ENCODE results near the gene MRRF. TPM values are rescaled to one million over a fixed set of nuclear protein-coding genes. Genes with fewer than 3 reads are reported as not detected.

The MRRF gene
- total and polyA plus RNA-seq, 8 donors, result 7.1 to 98.6 (median 26.4) TPM

DNA sequence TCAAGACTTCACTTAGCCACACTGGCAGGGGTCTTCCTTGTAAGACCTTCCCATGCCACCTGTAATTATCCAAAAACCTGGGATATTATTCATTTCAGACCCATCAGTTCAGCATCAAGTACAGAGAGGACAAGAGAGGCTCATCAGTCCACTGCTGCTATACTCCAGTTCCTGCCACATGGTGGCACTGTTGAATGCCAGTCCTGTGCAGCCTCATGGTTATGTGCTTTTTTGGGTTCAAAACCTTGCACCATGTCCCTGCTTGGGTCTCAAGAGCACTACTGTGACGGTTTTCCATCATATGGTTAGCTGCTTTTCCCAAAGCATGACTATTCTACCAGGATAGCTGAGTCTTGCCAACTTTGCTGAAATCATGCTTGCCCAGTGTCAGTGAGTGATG is 114.7 kb downstream of the MRRF start:
- TF ChIP-seq EP300 (IDR thresholded peaks at IDR 0.05) (no peak), CTCF (IDR thresholded peaks at IDR 0.05) (no peak), POLR2AphosphoS5 (IDR thresholded peaks at IDR 0.05) (no peak), POLR2A (IDR thresholded peaks at IDR 0.05) (no peak)
- intact Hi-C loops (cut with DNase I; ENCODE audit: low total_unique reads), result no loop called here
- no peaks in the 10 kb centered on the region for H3K27me3 ChIP-seq
- DNase-seq, result no peak
- 73 to 93% (median 85%) methylated on average over 1 of the region's 1 CpG for WGBS, 5 donors
- H3K36me3 ChIP-seq, result peaks cover 0 to 30% (median 19%) of the 10 kb centered on the region in 4 donors
- no peak overlapping the region for H3K27ac ChIP-seq
- peaks cover 34 to 49% (median 40%) of the 10 kb centered on the region in 4 donors for H3K4me1 ChIP-seq
- peaks cover 0 to 7% (median 3%) of the 10 kb centered on the region in 4 donors for H3K9me3 ChIP-seq
- H3K4me3 ChIP-seq, result no peak overlapping the region

DNA sequence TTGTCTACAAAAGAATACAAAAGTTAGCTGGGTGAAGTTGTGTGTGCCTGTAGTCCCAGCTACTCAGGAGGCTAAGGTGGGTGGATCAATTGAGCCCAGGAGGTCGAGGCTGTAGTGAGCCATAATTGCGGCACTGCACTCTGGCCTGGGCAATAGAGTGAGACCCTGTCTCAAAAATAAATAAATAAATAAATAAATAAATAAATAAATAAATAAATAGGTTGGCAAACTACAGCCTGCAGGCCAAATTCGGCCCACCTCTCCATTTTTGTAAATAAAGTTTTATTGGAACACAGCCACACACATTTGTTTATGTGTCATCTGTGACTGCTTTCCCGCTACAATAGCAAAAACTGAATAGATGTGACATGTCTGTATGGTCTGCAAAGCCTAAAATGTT is 115.6 kb downstream of the MRRF start:
- Histone ChIP-seq H3K27ac (no peak overlapping the region), H3K9me3 (peaks cover 0 to 7% (median 3%) of the 10 kb centered on the region in 4 donors), H3K4me1 (peaks cover 24 to 40% (median 31%) of the 10 kb centered on the region in 4 donors), H3K36me3 (peaks cover 0 to 36% (median 22%) of the 10 kb centered on the region in 4 donors), H3K4me3 (no peak overlapping the region), H3K27me3 (no peaks in the 10 kb centered on the region)
- TF ChIP-seq POLR2AphosphoS5 (IDR thresholded peaks at IDR 0.05) (no peak), EP300 (IDR thresholded peaks at IDR 0.05) (no peak), CTCF (IDR thresholded peaks at IDR 0.05) (no peak), POLR2A (IDR thresholded peaks at IDR 0.05) (no peak)
- intact Hi-C loops (cut with DNase I; ENCODE audit: low total_unique reads), result no loop called here
- WGBS, 5 donors, result 85 to 93% (median 90%) methylated on average over 4 of the region's 4 CpGs
- no peak for DNase-seq

Small RNA genes lying within 50 kb of the gene (small RNA-seq; reads per million reads assigned to genes)
- gene AL162424.1, result 0 reads per million in 4 donors

Other genes with a start within 250 kb of the MRRF start
- 10 to 100 TPM in 3 of 5 donors, 1 to 10 TPM in 2; 4.2 to 18.2 (median 10.4) TPM for gene TTLL11, start 171.6 kb upstream of the MRRF start, total RNA-seq
- gene TTLL11, start 171.6 kb upstream of the MRRF start, polyA plus RNA-seq, result 10 to 100 TPM in 1 of 3 donors, 1 to 10 TPM in 2; 3.6 to 11.0 (median 8.3) TPM
- 10 to 100 TPM; 10.5 to 75.5 (median 30.1) TPM for gene NDUFA8, start 105.1 kb upstream of the MRRF start, total RNA-seq
- 100 to 1,000 TPM in 2 of 3 donors, 10 to 100 TPM in 1; 84.6 to 130 (median 112) TPM for gene NDUFA8, start 105.1 kb upstream of the MRRF start, polyA plus RNA-seq
- 10 to 100 TPM in 2 of 5 donors, not detected in 3; 13.6 to 80.4 TPM for gene MORN5, start 105.0 kb upstream of the MRRF start, total RNA-seq
- 1 to 10 TPM in 1 of 3 donors, not detected in 2; 3.3 TPM for gene MORN5, start 105.0 kb upstream of the MRRF start, polyA plus RNA-seq
- gene LHX6, start 35.9 kb upstream of the MRRF start, total RNA-seq, result 10 to 100 TPM in 1 of 5 donors, 1 to 10 TPM in 3, under 1 TPM in 1; 0.29 to 46.4 (median 4.6) TPM
- 1 to 10 TPM in 2 of 3 donors, under 1 TPM in 1; 0.92 to 1.3 (median 1.1) TPM for gene LHX6, start 35.9 kb upstream of the MRRF start, polyA plus RNA-seq
- gene RBM18, start within 50 bp of the MRRF start, total RNA-seq, result 10 to 100 TPM in 1 of 5 donors, 1 to 10 TPM in 4; 1.8 to 13.6 (median 6.4) TPM
- gene RBM18, start within 50 bp of the MRRF start, polyA plus RNA-seq, result 1 to 10 TPM; 6.0 to 9.4 (median 8.6) TPM
- 10 to 100 TPM in 2 of 5 donors, 1 to 10 TPM in 3; 6.4 to 49.6 (median 8.1) TPM for gene PTGS1, start 106.1 kb downstream of the MRRF start, total RNA-seq
- 10 to 100 TPM; 14.8 to 19.4 (median 15.4) TPM for gene PTGS1, start 106.1 kb downstream of the MRRF start, polyA plus RNA-seq
- not detected for gene OR1J1, start 213.0 kb downstream of the MRRF start, total RNA-seq
- not detected for gene OR1J1, start 213.0 kb downstream of the MRRF start, polyA plus RNA-seq
- gene OR1J2, start 245.9 kb downstream of the MRRF start, total RNA-seq, result 1 to 10 TPM in 1 of 5 donors, not detected in 4; 6.4 TPM
- gene OR1J2, start 245.9 kb downstream of the MRRF start, polyA plus RNA-seq, result not detected

Data from stomach (tissue), 9 donors.